GM18505 (cell line): ENCODE results near the gene SLC12A4.
"Not testable (repeated sequence)": the region's sequence is repeated elsewhere in the genome, so short reads cannot be mapped to it uniquely, and the experiment has no call there.

Experiments used
- ATAC-seq: cut with Tn5 transposase; IDR thresholded peaks from one replicate; pipeline ENCODE4 v1.9.1; 2021; ENCODE audit not compliant: unreplicated experiment
- POLR2A ChIP-seq: IDR thresholded peaks from 4 replicates; pipeline ENCODE4 v1.6.1; 2011; ENCODE audit warnings: borderline replicate concordance; ENCODE audit not compliant: insufficient read depth, insufficient read length; ENCODE audit errors: extremely low read depth

The SLC12A4 gene

GRCh38 chr16:67968400-67969253 is at the start of gene SLC12A4:
Gene SLC12A4, minus strand, starts transcription at chr16:67968637. Its CDS starts 84 bp downstream, at chr16:67968553.
- peak; percentile 67 for ATAC-seq
- TF ChIP-seq POLR2A = peak; percentile 59

DNA sequence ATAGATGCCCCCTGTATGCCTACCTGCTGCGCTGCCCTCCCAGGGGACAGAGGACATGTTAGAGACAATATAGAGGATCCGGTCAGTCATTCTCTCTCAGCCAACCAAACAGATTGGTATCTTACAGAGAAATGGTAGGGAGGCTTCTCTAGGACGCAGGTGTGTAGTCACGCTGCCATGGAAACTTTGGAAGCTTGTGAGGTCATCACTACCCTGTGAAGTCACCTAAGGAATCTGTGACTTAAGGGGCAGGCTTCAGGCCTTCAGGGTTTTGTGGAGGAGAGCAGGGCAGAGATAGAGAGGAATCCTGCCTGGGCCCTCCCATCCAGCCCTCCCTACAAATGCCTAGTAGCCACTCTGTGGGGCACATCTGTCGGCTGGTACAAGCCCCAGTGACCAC is 47.2 kb upstream of the SLC12A4 start, which contains the start of gene DPEP2NB:
Gene DPEP2NB (minus strand): TSS at position 231 of the 400 bp plus-strand sequence. CDS start 141 bp downstream, at position 90.
- no peak for ATAC-seq
- no peak for TF ChIP-seq POLR2A

- no peak for ATAC-seq
- no peak for TF ChIP-seq POLR2A
These were observed 45.0 kb upstream of the SLC12A4 start for GRCh38 chr16:68013440-68013839.

DNA sequence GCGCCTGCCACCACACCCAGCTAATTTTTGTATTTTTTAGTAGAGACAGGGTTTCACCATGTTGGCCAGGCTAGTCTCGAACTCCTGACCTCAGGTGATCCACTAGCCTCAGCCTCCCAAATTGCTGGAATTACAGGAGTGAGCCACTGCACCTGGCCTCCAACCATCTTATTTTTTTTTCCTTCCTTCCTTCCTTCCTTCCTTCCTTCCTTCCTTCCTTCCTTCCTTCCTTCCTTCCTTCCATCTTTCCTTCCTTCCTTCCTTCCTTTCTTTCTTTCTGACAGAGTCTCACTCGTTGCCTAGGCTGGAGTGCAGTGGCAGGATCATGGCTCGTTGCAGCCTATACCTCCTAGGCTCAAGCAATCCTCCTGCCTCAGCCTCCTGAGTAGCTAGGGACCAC is 41.4 kb upstream of the SLC12A4 start:
- not testable (repeated sequence) for ATAC-seq

DNA sequence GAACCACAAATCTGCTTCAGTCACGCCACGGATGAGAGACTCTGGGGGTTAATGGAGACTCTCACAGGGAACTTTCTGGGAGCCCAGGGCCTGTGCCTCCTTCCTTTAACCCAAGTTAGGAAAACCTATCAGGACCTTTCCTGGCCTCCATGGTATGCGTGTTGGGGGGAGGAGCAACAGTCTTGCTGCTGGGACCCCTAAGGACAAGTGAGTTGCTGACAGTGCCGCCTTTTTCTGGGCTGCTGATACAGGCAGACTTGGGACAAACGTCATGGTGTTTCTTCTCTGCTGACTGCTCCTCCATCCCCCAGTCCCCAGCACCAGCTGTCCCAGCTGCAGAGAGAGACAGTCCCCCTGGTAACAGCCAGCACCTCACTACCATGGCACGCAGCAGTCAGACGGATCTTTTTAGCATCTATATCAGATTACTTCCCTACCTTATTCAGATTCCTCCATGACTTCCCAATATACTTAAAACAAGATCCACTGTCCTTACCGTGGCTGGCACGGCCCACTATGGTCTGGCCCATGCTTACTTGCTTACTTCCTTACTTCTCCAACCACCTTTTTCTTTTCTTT is 40.8 kb upstream of the SLC12A4 start:
- no peak for ATAC-seq
- TF ChIP-seq POLR2A = no peak

DNA sequence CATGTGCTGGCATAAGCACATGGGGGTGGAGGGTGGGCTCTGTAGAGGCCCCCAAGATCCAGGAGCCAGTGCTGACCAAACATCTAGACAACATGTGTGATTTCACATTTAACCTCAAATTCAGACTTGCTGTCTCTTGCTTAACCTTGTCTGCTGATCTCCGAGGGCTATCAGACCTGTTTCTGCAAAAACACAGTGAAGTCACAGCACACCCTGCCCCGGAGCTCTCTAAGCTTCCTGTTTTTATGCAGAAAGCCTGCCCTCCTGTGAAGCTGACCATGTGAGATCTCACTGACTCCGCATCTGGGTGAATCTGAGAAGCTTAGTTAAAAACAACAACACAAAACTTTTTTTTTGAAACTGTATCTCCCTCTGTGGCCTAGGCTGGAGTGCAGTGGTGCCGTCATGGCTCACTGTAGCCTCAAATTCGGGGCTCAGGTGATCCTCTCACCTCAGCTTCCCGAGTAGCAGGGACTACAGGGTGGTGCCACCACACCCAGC is 37.4 kb upstream of the SLC12A4 start:
- TF ChIP-seq POLR2A = no peak
- ATAC-seq = no peak

DNA sequence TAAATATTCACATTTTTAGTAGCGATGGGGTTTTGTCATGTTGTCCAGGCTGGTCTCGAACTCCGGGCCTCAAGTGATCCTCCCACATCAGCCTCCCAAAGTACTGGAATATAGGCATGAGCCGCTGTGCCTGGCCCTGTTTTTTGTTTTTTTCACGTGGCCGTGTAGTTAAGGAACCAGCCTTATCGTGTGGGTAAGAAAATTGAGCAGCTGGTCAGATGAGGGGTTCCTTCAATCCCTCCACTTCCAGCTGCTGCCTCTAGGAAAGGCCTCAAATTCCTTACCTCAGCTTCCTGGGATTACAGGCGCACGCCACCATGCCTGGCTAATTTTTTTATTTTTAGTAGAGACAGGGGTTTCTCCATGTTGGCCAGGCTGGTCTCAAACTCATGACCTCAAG is 36.8 kb upstream of the SLC12A4 start:
- no peak for TF ChIP-seq POLR2A
- ATAC-seq = no peak

GRCh38 chr16:68003031-68003430 is 34.6 kb upstream of the SLC12A4 start:
- ATAC-seq = no peak
- TF ChIP-seq POLR2A = no peak

GRCh38 chr16:68000450-68000849 is 32.0 kb upstream of the SLC12A4 start:
- no peak for TF ChIP-seq POLR2A
- ATAC-seq = no peak

GRCh38 chr16:67999985-68000384 is 31.5 kb upstream of the SLC12A4 start:
- TF ChIP-seq POLR2A = no peak
- no peak for ATAC-seq

- ATAC-seq = not testable (repeated sequence)
These were observed 30.6 kb upstream of the SLC12A4 start, which contains the start of gene DPEP2 for GRCh38 chr16:67998779-67999688. Gene DPEP2, minus strand, starts transcription at chr16:67999484. Its CDS starts 6,272 bp downstream, at chr16:67993212.

- ATAC-seq = not testable (repeated sequence)
These were observed 29.9 kb upstream of the SLC12A4 start for GRCh38 chr16:67998231-67998778.

DNA sequence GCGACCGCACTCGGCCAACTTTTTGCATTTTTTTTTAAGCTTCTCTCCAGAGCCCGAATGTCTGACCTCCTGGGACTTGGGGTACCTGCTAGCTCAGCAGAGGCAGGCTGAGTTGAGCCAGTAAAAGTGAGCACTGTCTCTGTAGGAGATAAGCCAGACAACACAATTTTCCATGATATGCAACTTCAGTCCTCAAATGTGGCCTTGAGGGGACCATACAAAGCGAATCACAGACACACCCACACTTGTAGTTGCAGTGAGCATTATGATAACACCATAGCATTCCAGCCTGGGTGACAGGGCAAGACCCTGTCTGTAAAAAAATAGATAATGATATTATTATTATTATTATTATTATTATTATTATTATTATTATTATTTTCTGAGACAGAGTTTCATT is 28.2 kb upstream of the SLC12A4 start:
- TF ChIP-seq POLR2A = no peak
- ATAC-seq = no peak
